GM21528 (cell line): ENCODE results near the gene MTMR6.

Experiments used
- ATAC-seq: cut with Tn5 transposase; IDR thresholded peaks from one replicate; pipeline ENCODE4 v1.9.1; 2021; ENCODE audit warnings: mild to moderate bottlenecking, moderate library complexity; ENCODE audit not compliant: unreplicated experiment, low FRiP score

The MTMR6 gene

DNA sequence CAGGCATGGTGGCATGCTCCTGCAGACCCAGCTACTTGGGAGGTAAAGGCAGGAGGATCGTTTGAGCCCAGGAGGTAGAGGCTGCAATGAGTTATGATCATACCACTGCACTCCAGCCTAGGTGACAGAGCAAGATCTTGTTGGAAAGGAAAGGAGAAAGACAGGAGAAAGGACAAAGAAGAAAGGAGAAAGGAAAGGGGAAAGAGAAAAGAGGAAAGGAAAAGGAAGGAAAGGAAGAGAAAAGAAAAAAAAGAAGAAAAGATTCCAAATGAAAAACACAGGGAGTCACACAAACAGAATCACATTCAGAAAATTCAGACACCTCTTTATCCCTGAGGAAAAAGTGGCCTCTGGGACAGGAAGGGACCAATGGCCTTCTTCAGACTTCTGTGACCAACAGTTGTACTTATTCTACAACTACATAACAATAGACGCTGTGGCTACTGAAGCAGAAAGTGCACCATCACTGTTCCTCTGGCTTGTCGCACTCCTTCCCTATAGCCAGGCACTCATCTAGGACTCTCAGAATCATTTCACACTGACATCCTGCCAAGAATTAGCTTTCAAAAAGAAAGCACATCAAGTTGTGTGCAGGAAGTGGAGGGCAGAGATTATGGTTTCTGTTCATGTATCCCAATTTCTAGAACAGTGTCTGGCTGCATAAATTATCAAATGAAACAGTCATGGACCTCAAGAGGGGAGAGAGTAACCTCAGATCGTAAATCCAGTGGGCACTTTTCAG lies 5.9 kb downstream of the MTMR6 start:
- ATAC-seq = peak; percentile 72

DNA sequence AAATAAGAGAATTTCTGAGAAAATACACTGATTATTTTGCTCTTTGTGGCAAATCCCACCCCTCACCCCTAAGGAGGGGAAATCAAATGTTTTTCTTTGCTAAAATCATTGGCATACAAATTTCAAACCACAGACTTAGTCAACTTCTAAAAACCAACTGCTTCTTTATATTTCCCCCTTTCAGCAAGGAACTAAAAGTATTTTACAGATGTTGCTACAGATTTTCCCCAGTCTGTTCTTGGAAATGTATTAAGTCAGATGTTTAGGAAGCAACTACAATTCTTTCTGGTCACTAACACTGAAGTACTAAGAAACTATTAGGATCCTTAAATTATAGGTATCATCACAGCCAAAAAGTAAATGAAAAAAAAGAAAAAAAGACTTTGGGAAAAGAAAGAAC lies 6.9 kb downstream of the MTMR6 start:
- no peak for ATAC-seq

DNA sequence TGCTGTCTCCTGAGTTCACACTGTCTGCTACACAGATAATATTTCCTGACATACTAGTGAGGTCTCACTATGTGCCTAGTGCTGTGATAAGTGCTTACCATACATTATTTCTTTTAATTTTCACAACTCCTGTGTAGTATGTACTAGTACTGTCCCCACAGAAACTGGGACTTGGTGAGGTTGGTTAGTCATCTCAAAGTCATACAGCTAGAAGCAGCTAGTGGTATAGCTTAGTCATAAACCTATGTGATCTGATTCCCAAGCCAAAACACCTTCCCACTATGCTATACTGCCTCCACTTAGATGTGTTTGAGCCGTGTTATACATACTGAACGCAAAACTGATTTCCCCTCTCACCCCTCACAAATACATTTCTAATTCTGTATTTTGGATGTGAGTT lies 10.5 kb downstream of the MTMR6 start:
- no peak for ATAC-seq

DNA sequence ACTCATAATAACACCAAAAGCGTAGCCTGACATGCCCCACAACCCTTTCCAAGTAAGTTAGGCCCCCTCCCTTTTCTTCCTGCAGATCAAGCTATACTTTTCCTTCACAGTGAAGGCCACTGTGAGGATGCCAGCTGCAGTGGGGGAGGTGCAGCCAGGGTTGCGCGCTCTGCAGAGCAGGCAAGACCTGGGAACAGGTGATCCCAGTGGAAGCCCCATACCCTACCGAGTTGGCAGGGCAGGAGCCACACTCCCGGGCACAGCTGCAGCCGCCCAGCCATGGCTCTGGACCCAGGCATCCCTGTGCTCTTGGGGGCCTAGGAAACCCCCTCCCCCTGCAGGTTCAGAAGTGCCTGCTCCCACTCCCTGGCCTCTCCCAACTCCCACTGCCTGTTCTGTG lies 18.7 kb downstream of the MTMR6 start:
- no peak for ATAC-seq

DNA sequence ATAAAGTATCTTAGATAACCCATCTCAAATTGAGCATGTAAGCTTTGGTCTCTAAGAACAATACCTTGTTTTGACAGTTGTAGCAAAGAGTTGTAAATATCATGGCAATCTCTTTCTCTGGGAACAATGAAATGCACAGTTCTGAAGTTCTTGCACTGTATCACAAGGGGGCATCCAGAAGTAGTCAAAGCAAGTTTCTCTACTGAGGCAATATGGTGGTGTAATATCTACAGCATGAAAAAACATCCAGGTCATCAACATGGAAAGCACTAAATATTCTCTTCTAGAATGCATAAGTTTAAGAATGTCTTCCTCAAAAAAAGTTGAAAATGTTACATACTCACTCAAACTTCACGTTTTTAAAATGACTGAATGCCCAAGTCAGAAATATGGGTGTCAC lies 19.6 kb downstream of the MTMR6 start:
- ATAC-seq = no peak

DNA sequence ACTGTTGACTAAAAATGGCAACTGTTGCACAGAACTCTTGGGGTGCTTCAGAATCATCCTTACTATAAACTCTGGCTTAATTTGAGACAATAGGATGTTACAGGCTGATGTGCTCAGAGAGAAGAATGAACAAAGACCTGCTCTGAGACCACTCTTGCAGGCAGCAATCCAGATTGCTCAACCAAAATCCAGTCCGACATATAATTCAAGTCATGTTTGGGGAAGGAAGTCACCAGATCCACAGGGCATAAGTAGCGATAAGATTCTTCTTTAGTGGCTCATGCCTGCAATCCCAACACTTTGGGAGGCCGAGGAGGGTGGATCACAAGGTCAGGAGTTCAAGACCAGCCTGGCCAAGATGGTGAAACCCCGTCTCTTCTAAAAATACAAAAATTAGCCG lies 20.6 kb downstream of the MTMR6 start:
- no peak for ATAC-seq

DNA sequence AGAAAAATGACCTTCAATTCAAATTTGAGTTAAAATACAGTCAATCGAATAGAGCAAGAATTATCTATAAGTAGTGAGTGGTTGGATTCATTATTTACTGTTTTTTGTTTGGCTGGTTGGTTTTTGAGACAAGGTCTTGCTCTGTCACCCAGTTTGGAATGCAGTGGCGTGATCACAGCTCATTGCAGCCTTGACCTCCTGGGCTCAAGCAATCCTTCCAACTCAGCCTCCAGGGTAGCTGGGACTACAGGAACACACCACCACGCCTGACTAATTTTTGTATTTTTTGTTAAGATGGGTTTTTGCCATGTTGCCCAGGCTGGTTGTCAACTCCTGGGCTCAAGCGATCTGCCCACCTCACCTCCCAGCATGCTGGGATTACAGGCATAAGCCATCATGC lies 25.0 kb downstream of the MTMR6 start:
- no peak for ATAC-seq

DNA sequence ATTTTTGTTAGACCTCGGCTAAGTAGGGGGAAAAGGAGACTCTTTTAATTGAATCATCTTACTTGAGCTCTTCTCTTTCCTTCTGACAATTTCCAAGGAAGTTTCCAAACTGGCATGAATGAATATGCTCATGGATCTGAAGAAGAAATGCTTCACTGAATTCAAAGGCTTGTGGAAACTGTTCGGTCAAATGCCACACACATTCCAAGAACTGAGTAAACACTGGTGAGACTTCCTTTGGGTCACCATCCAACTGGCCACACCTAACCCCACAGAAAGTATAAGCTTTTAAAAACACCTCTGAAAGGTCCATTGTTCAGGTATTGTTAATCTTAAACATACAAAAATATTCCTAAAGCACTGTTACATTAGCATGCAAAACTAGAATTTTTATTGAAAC lies 33.6 kb downstream of the MTMR6 start:
- ATAC-seq = no peak

DNA sequence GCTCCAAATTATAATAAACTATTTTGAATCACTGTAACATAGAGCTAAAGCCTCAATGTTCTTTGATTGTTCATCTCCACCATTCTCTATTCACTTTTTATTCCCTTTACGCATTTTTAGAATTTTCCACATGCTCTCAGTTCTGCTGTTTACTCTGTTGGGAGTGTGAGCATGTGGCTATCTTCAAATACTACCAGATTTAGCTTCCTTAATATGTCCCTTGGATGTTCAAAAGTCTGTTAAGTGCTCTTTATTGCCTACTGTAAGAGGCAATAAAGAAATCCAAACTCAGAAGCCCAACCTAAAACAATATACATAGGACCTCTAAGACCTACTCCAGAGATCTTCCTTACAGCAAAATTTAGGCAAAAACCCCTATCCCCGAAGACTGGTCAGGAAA lies 34.5 kb downstream of the MTMR6 start:
- no peak for ATAC-seq

DNA sequence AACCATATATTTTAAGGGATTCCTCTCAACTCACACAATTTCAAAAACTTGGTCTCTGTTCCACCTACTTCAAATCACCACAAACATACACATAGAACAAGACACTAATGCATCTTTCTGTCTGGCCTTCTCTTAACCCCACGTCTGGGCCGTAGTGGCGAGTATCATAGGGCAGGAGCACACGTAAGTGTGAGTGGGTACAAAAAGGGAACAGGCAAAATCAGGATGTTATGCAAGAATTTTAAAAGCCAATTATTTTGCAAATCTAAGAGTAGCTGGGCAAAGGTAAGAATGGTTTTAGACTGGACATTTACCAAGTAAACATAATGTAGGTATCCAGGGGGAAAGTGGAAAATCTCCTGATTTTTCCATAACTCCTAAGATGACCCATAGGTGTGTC lies 35.1 kb downstream of the MTMR6 start:
- no peak for ATAC-seq

DNA sequence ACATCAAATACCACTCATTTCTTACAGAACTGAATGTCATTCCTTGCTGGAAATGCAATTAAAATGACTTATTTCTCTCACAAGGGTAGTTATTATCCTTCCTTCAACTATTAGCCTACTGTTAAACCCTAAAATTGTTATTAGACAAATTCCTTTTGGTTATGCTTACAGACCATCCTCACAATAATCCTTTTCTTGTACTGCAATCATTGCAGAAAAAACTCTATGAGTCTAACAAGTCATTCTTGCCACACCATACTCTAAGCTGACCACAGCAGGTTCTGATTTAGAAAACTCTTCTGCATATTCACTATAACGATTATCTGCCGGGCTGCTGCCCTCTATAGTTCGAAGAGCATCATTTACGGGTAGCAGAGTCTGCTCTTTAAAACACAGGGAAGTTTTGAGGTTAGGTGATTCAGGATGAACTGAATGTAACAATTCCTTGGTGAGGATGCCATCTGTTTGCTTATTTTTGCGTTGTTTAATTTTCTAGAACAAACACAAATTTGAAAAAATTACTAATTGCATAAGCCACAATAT lies 38.2 kb downstream of the MTMR6 start:
- ATAC-seq = peak; percentile 66

DNA sequence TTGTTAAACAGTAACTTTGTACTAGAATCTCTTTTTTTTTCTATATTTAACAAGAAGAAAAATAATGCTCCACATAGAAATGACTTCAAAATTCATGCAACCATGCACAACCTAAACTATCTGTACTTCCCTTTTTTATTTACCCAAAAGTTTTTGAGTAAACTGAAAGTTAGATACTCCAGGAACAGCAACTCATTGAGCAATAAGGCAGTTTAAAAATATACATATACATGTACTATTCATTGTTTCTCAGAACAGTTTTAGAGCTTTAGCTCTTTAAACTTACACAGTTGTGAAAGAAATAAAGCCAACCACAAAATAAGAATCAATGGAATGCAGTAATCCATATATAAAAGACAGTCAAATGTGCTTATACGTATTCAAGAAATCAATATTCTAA lies 39.2 kb downstream of the MTMR6 start:
- ATAC-seq = no peak

DNA sequence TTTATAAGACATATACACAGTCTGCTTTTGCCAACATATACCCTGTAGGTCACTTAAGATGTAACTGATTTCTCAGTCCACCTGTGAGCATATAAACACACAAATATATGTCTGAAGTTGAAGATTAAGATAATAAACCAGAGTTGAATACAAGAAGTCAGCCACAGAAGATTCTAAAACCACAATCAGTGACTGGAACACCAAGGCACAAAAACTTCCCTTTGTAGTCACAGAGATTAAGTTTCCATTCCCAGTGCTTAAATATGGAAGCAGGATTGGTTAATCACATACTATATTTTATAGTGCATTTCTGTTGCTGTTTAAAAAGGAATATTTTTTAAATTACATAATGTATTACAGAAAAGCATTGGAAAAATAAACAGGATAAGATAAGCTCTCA lies 39.9 kb downstream of the MTMR6 start:
- no peak for ATAC-seq

DNA sequence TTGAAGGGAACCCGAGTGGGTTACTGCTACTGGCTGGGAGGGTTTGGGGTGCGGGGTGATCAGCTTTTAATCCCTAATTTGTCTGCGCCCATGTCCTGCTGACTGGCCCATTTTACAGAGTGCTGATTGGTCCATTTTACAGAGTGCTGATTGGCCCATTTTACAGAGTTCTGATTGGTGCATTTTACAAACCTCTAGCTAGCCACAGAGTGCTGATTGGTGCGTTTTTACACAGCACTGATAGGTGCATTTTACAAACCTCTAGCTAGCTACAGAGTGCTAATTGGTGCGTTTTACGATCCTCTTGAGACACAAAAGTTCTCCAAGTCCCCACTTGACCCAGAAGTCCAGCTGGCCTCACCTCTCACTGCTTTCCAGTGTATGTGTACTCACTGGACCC lies 43.2 kb downstream of the MTMR6 start:
- no peak for ATAC-seq

DNA sequence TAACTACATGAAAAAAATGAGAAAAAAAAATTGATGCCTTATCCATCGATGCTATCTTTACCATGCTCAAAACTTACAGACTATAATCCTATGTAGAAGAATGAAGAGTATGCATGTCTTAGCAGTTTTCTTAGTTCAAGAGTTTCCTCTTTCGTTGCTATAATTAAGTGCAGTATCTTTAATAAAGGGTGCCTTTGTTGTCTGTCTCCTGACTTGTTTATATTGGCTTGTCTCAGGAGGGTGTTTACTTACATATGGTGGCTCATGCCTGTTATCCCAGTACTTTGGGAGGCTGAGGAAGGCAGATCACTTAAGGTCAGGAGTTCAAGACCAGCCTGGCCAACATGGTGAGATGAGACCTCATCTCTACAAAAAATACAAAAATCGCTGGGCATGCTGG lies 44.3 kb downstream of the MTMR6 start:
- no peak for ATAC-seq

DNA sequence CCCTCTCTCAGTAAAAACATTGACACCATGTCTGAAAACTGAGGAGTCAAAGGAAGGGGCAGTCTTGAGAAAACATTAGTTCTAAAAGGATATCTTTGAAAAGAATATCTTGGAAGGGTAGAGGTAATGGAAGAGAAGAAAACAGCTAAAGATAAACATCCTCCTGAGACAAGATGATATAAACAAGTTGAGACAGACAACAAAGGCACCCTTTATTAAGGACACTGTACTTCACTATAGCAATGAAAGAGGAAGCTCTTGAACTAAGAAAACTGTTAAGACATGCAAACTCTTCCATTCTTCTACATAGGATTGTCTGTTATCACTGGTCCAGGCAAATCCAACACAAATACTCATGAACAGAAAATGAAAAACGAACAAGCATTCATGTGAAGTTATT lies 46.3 kb downstream of the MTMR6 start:
- no peak for ATAC-seq

DNA sequence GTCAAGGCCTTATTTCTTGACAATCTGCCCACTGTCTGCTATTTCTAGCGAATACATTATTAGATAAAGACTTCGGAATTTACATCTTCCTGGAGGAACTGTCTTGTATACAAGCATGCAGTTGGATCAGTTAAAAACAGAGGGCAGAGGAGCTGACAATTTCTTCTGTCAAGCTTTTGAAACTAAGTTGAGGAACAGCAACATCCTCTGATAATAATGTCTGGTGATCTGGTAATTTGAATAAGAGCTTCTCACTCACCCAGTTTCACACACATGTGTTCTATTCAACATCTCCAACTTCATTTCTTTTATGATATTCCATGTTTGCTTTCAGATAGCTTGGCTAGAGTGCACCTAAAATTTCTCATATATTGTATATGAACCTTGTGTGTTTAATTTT lies 50.2 kb downstream of the MTMR6 start:
- no peak for ATAC-seq

DNA sequence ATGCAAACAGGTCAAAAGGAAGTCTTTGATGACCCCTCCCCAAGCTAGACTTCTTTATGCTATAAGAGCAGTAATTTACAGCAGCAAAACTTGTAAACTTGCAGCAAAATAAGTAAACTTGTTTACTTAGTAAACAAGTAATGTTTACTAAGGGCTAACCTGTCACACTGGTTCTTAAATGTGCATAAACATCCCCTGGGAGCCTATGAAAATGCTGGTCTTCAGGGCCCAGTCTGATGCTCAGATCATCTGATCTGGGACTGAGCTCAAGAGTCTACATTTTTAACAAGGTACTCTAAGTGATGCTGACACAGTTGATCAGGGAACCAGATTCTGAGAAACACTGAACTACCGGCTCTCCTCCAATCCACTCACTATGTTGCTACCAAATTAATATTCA lies 53.4 kb downstream of the MTMR6 start:
- ATAC-seq = no peak

DNA sequence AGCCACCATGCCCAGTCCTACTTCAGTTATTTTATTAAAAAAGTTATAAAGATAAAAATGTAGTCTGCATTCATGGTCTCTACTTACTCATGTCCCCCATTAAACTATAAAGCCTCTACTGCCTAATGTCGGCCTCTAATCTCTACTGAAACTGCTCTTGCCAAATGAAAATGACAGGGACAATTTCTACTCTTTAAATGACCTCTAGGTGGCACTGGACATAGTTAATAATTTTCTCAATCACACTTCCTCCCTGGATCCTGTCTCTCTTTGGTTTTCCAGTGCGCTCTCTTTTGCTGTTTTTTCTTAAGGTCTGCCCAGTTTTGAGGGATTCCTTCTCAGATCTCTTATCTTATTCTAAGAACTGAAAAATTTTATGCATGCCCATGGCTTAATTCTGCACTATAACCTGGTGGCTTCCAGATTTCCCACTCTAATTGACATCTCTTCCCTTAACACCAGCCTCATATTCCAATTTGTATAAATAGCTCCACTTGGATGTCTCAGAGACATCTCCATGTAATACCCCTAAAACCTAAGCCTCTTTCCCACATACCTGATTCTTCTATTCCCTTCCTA lies 54.3 kb downstream of the MTMR6 start:
- no peak for ATAC-seq

DNA sequence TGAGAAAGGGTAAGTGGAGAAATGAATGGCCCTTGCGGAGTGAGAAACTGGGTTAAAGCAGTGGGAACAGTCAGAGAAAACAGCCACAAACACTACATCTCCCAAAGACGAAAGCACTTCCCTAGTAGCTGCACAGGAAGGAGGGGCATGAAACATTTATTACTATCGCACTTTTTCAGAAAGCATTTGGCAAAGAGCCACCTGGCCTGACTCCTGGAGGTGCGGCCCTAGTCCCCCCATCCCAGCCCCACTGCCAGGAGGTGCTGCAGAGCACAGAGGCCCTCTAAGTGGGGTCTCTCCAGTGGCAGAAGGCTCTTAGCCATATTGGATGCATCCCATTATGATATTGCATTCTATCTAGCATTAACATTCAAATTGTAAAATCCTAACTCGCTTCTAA lies 55.8 kb downstream of the MTMR6 start:
- ATAC-seq = no peak

DNA sequence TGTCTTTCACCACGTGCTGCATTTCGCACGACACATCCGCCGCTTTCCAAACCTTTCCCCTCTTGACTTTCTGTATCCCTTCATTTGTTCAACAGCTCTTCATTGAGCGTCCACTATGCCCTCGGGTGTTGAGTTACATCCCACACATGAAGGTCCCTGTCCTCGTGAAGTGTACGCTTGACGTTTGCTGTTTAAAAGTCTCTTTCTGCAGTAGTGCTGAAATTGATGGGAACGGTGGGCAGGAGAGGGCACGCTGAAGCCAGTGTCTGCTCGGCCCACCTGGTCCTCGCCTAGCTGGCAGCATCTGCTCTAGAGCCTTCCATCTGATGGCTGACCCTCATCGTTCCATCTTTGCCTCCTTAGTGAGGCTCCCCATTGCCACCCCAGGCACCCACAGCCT lies 59.6 kb downstream of the MTMR6 start:
- ATAC-seq = no peak

DNA sequence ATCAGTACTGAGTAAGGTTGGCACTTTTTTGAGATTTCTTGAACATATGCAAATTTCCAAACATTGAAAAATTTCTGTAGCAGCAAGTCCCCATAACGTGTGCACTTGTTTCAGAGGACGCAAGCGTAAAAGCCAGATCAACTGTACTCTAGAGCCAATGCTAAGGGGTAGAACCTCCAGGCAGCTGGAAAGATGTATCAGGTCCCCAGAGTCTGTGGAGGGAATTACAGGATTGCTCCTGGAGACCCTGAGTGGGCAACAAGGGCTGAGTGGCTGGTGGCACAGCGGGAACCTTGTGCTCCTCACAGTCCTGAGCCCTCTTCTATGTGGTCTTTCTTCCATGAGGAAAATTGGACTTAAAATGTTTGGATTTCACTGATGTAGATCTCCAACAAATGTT lies 61.3 kb downstream of the MTMR6 start:
- ATAC-seq = no peak
